K562 (cell line): ENCODE results near the gene SPIB. TPM values are rescaled to one million over a fixed set of nuclear protein-coding genes. Genes with fewer than 3 reads are reported as not detected.

Source experiments
- CAMTA2 ChIP-seq: fragments of 250-450 bp; sonication (Bioruptor Pico); conservative IDR thresholded peaks from 2 replicates; pipeline ENCODE4 v1.5.1; 2022
- CHD2 ChIP-seq: IDR thresholded peaks from 2 replicates; pipeline ENCODE4 v1.6.1; 2011; ENCODE audit warnings: low read depth, low read length
- NELFE ChIP-seq: IDR thresholded peaks from 2 replicates; pipeline ENCODE4 v1.6.1; 2011; ENCODE audit warnings: mild to moderate bottlenecking; ENCODE audit not compliant: insufficient read depth, insufficient read length
- NR2F6 ChIP-seq: fragments of 450-650 bp; formaldehyde crosslinking; IDR thresholded peaks from 2 replicates; pipeline ENCODE4 v1.4.0; 2020; ENCODE audit warnings: mild to moderate bottlenecking
- RNF2 ChIP-seq: sonication (generic); IDR thresholded peaks from 2 replicates; pipeline ENCODE4 v1.6.1; 2016
- SAFB2 ChIP-seq: fragments of 200-400 bp; formaldehyde crosslinking; IDR thresholded peaks from 2 replicates; pipeline ENCODE4 v1.6.1; 2018; ENCODE audit warnings: borderline replicate concordance, low read length, low read depth, moderate library complexity; ENCODE audit not compliant: severe bottlenecking
- ZBTB17 ChIP-seq: fragments of 450-650 bp; formaldehyde crosslinking; IDR thresholded peaks from 2 replicates; pipeline ENCODE4 v1.4.0; 2020; ENCODE audit warnings: mild to moderate bottlenecking
- ZNF217 ChIP-seq: sonication (generic); formaldehyde crosslinking; IDR thresholded peaks from 2 replicates; pipeline ENCODE4 v1.8.0; 2022; ENCODE audit warnings: mild to moderate bottlenecking, missing genetic modification reagents
- polyA plus RNA-seq, 8 experiments: library from polyadenylated mRNA; depleted of rRNA in 4 of 8; stranded (reverse) in 5 of 8; unstranded in 3 of 8; fragments of >200 nt; fragmentation: Nextera tagmentation in 2 of 8; fragmentation: Illumina TruSeq in 1 of 8; extraction: Ambion mirVana in 2 of 8; extraction: Trizol in 1 of 8; gene quantifications; 2 replicates each; pipeline versions ENCODE4 v1.2.1 to v1.2.3, GENCODE V29; 2011 to 2014; ENCODE audit warnings: inconsistent platforms in 1 of 8, missing spikeins in 1 of 8
- total RNA-seq, 7 experiments: library from RNA; depleted of rRNA in 6 of 7; stranded (reverse); fragments of >200 nt in 6 of 7; fragmentation: Illumina TruSeq in 2 of 7; extraction: Trizol in 2 of 7; gene quantifications; 2 replicates each; pipeline versions ENCODE4 v1.2.1 to v1.2.3, GENCODE V29; 2011 to 2021; ENCODE audit warnings: low replicate concordance in 1 of 7
- TF ChIP-seq, protein P1 (sequence below): sonication (generic); formaldehyde crosslinking; IDR thresholded peaks from 2 replicates; pipeline ENCODE4 v1.8.0; 2022; ENCODE audit warnings: mild to moderate bottlenecking, missing genetic modification reagents
- TF ChIP-seq, protein P2 (sequence below): fragments of 450-650 bp; formaldehyde crosslinking; IDR thresholded peaks from 2 replicates; pipeline ENCODE4 v1.4.0; 2020; ENCODE audit warnings: mild to moderate bottlenecking
- TF ChIP-seq, protein P3 (sequence below): fragments of 200-600 bp; sonication (generic); IDR thresholded peaks from one replicate; pipeline ENCODE4 v1.6.1; 2012; ENCODE audit warnings: mild to moderate bottlenecking, low read depth, low read length, inconsistent platforms

The SPIB gene
- total and polyA plus RNA-seq, 9 of the 15 experiments (the other 6 are each of a cell fraction or from before 2014, with no cell fraction given): 0.06 to 1.0 (median 0.43) TPM; not detected in 1

DNA sequence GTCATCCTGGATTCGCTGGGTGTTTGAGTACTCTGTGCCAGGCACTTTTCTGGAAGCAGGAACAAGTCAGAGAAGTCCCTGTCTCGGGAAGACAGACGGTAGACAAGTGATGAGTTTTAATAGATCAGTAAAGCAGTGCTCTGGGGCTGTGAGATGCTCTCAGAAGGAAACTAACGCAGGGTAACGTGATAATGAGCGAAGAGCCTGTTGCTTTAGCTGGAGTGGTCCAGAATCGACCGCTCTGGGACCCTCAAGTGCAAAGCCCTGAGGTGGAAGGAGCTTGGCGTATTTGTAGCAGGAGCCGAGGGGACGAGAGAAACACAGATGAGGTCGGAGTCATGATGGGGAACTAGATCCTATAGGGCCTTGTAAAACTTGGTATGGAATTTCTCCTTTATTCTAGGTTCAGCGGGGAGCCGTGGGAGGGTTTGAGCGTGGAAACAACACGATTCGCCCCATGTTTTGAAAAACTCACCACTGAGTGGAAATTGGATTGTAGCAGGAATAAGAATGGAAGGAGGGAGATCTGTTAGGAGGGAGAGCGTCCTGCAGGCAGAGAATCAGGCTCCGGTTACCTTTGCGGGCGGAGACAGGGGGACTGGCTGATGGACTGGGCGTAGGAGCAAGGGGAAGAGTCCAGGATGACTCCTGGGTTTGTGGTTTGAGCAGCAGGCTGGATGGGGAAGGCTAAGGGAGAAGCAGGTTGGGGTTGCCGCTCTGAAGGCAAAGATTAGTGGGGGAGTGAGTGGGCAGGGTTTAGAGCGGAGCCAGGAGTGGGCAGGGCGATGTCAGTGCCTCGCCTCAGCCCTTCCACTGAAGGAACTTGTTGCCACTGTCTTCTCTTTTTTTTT, 33.8 kb upstream of the SPIB start (continued):
- no peak for TF ChIP-seq NR2F6
- no peak for TF ChIP-seq NELFE
- TF ChIP-seq RNF2: no peak
- TF ChIP-seq CAMTA2: no peak
- no peak for TF ChIP-seq ZBTB17
- TF ChIP-seq, protein P1, sequence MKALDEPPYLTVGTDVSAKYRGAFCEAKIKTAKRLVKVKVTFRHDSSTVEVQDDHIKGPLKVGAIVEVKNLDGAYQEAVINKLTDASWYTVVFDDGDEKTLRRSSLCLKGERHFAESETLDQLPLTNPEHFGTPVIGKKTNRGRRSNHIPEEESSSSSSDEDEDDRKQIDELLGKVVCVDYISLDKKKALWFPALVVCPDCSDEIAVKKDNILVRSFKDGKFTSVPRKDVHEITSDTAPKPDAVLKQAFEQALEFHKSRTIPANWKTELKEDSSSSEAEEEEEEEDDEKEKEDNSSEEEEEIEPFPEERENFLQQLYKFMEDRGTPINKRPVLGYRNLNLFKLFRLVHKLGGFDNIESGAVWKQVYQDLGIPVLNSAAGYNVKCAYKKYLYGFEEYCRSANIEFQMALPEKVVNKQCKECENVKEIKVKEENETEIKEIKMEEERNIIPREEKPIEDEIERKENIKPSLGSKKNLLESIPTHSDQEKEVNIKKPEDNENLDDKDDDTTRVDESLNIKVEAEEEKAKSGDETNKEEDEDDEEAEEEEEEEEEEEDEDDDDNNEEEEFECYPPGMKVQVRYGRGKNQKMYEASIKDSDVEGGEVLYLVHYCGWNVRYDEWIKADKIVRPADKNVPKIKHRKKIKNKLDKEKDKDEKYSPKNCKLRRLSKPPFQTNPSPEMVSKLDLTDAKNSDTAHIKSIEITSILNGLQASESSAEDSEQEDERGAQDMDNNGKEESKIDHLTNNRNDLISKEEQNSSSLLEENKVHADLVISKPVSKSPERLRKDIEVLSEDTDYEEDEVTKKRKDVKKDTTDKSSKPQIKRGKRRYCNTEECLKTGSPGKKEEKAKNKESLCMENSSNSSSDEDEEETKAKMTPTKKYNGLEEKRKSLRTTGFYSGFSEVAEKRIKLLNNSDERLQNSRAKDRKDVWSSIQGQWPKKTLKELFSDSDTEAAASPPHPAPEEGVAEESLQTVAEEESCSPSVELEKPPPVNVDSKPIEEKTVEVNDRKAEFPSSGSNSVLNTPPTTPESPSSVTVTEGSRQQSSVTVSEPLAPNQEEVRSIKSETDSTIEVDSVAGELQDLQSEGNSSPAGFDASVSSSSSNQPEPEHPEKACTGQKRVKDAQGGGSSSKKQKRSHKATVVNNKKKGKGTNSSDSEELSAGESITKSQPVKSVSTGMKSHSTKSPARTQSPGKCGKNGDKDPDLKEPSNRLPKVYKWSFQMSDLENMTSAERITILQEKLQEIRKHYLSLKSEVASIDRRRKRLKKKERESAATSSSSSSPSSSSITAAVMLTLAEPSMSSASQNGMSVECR (CRISPR knock-in tag): peak; percentile 63; the same call in 1 of the 2 replicates
- TF ChIP-seq CHD2: no peak
- TF ChIP-seq, protein P2, sequence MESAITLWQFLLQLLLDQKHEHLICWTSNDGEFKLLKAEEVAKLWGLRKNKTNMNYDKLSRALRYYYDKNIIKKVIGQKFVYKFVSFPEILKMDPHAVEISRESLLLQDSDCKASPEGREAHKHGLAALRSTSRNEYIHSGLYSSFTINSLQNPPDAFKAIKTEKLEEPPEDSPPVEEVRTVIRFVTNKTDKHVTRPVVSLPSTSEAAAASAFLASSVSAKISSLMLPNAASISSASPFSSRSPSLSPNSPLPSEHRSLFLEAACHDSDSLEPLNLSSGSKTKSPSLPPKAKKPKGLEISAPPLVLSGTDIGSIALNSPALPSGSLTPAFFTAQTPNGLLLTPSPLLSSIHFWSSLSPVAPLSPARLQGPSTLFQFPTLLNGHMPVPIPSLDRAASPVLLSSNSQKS (CRISPR knock-in tag): no peak
- TF ChIP-seq, protein P3, sequence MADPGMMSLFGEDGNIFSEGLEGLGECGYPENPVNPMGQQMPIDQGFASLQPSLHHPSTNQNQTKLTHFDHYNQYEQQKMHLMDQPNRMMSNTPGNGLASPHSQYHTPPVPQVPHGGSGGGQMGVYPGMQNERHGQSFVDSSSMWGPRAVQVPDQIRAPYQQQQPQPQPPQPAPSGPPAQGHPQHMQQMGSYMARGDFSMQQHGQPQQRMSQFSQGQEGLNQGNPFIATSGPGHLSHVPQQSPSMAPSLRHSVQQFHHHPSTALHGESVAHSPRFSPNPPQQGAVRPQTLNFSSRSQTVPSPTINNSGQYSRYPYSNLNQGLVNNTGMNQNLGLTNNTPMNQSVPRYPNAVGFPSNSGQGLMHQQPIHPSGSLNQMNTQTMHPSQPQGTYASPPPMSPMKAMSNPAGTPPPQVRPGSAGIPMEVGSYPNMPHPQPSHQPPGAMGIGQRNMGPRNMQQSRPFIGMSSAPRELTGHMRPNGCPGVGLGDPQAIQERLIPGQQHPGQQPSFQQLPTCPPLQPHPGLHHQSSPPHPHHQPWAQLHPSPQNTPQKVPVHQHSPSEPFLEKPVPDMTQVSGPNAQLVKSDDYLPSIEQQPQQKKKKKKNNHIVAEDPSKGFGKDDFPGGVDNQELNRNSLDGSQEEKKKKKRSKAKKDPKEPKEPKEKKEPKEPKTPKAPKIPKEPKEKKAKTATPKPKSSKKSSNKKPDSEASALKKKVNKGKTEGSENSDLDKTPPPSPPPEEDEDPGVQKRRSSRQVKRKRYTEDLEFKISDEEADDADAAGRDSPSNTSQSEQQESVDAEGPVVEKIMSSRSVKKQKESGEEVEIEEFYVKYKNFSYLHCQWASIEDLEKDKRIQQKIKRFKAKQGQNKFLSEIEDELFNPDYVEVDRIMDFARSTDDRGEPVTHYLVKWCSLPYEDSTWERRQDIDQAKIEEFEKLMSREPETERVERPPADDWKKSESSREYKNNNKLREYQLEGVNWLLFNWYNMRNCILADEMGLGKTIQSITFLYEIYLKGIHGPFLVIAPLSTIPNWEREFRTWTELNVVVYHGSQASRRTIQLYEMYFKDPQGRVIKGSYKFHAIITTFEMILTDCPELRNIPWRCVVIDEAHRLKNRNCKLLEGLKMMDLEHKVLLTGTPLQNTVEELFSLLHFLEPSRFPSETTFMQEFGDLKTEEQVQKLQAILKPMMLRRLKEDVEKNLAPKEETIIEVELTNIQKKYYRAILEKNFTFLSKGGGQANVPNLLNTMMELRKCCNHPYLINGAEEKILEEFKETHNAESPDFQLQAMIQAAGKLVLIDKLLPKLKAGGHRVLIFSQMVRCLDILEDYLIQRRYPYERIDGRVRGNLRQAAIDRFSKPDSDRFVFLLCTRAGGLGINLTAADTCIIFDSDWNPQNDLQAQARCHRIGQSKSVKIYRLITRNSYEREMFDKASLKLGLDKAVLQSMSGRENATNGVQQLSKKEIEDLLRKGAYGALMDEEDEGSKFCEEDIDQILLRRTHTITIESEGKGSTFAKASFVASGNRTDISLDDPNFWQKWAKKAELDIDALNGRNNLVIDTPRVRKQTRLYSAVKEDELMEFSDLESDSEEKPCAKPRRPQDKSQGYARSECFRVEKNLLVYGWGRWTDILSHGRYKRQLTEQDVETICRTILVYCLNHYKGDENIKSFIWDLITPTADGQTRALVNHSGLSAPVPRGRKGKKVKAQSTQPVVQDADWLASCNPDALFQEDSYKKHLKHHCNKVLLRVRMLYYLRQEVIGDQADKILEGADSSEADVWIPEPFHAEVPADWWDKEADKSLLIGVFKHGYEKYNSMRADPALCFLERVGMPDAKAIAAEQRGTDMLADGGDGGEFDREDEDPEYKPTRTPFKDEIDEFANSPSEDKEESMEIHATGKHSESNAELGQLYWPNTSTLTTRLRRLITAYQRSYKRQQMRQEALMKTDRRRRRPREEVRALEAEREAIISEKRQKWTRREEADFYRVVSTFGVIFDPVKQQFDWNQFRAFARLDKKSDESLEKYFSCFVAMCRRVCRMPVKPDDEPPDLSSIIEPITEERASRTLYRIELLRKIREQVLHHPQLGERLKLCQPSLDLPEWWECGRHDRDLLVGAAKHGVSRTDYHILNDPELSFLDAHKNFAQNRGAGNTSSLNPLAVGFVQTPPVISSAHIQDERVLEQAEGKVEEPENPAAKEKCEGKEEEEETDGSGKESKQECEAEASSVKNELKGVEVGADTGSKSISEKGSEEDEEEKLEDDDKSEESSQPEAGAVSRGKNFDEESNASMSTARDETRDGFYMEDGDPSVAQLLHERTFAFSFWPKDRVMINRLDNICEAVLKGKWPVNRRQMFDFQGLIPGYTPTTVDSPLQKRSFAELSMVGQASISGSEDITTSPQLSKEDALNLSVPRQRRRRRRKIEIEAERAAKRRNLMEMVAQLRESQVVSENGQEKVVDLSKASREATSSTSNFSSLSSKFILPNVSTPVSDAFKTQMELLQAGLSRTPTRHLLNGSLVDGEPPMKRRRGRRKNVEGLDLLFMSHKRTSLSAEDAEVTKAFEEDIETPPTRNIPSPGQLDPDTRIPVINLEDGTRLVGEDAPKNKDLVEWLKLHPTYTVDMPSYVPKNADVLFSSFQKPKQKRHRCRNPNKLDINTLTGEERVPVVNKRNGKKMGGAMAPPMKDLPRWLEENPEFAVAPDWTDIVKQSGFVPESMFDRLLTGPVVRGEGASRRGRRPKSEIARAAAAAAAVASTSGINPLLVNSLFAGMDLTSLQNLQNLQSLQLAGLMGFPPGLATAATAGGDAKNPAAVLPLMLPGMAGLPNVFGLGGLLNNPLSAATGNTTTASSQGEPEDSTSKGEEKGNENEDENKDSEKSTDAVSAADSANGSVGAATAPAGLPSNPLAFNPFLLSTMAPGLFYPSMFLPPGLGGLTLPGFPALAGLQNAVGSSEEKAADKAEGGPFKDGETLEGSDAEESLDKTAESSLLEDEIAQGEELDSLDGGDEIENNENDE: no peak
- no peak for TF ChIP-seq SAFB2
- no peak for TF ChIP-seq ZNF217 (CRISPR knock-in tag)
